GOT3 (cell line): ENCODE measurements around the gene CORO1C.
"Not testable (repeated sequence)": the region's sequence is repeated elsewhere in the genome, so short reads cannot be mapped to it uniquely, and the experiment has no call there.

Source experiments
- DNase-seq: peaks from one replicate; lab custom pipeline; 2025; ENCODE audit warnings: mixed read lengths; lab: John Stamatoyannopoulos, UW

The CORO1C gene

GRCh38 chr12:108672054-108672453, 59.3 kb downstream of the CORO1C start:
- DNase-seq: no peak

DNA sequence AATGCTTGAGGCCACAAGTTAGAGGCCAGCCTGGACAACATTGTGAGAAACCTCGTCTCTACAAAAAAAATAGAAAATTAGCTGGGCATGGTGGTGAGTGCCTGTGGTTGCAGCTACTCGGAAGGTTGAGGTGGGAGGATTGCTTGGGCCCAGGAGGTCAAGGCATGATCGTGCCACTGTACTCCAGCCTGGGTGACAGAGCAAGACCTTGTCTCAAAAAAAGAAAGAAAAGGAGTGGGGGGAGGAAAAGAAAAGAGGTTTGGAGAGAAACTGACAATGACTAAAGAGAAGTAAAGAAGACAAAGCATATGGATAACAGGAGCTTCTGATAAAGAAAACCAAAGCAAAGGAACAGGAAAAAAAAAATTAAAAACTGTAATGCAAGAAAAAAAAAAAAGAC, 60.2 kb downstream of the CORO1C start:
- DNase-seq: no peak

DNA sequence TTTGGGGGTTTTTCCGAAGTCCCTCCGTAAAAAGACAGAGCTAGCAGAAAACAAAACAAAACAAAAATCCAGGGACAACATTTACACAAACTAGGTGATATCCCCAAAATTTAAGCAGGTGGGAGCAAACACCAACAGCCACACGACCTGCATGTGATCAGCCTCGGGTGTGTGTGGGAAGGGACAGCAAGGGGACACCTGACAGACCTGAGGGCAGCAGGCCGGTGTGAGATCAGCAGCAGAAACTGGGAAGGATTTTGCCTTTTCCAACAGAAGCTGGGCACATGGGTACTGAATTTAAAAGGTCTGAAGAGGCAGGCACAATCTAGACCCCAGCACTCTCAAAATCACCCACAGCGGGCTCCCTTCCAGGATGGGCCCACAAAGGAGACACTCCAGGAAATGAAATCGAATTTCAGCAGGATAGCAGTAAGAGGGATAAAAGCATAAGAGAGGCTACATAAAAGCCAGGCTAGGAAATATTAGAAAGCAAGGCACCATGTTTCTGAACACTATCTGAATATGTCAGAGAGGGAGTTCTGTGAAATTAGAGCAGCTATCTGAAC, 61.2 kb downstream of the CORO1C start:
- DNase-seq: no peak

DNA sequence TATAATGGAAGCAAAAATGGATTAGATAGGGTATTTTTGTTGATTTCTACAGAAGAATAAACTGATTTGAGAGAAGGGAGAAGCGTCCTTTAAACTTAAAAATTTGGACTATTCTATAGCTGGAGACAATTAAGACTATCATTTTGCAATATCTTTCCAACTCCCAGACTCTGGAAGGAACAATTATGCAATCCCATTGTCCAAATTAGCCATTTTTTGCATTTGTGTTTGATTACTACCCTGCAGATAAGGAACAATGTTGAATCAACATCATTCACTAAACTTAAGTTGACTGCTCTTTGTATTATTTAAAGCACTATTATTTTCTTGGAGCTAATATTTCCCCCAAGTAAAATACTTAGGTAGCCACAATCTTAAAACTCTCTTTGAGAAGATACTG, 62.8 kb downstream of the CORO1C start:
- DNase-seq: no peak

GRCh38 chr12:108668063-108668462, 63.3 kb downstream of the CORO1C start:
- DNase-seq: no peak

GRCh38 chr12:108667349-108667748, 64.0 kb downstream of the CORO1C start:
- no peak for DNase-seq

DNA sequence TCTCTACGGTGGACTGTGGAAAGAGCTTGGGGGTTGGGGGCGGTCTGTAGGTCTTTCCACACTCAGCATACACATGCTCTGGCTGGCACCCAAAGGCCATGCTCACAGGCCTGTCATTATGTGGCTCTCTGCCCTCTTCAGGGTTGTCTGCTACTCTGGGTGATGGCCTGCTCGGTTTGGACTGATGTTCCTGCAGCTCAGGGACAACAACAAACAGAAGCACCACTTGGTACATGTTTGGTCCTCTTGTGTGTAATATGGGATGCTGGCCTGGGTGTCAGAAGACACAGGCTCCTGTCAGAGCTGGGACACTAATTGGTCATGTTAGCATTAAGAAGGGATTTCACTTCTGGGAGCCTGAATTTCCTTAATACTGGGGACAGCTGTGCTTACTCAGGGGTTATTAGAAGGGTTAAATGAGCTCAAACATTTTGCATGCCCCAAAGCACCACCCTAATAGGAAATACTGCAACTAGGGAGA, 64.9 kb downstream of the CORO1C start:
- no peak for DNase-seq

DNA sequence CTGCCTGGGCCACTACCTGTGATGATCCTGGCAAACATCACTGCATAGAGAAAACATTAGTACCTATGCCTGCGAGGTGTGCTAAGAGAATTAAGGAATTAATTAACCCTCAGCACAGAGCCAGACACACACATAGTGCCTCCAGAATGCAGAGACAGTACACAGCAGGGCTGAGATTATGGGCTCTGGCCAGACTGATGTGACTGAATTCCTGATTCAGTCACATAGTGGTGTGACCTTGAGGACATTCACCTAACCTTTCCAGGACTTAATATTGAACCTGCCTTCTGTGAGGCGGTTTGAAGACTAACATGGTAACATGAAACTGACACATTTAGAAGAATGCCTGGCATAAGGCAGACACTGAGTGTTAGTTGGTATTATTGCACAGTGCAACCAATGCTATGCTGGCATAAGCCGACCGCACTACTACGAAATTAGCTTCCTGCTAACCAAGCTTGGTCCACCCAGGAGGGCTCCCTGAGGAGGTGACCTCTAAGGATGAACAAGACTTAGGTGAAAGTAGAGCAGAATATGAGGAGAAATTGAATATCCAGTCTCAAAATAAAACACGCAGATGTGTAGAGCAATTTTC, 65.6 kb downstream of the CORO1C start:
- no peak for DNase-seq

- DNase-seq: no peak
Measured at GRCh38 chr12:108664338-108665258, 66.7 kb downstream of the CORO1C start.

DNA sequence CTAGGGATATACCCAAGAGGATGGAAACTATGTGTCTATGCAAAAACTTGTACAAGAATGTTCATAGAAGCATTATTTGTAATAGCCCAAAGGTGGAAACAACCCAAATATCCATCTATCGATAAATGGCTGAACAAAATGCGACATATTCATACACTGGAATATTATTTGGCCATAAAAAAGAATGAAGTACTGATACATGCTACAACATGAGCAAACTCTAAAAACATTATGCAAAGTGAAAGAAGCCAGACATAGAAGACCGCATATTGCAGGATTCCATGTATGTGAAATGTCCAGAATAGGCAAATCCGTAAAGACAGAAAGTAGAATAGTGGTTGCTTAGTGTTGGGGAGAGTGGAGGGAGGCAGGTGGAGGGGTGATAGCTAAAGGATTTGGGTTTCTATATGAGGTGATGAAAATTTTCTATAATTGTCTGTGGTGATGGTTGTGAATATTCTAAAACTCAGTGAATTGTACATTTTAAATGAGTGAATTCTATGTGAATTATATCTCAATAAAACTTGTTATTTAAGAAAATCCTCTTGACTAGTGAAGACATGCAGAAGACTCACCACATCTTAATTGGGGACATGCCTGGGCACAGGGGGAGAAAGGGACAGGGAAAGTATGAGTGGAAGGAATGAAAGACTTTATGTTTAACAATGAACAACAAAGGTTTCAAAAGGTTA, 67.8 kb downstream of the CORO1C start:
- DNase-seq: no peak

- DNase-seq: not testable (repeated sequence)
Measured at GRCh38 chr12:108658115-108658514, 73.2 kb downstream of the CORO1C start.

DNA sequence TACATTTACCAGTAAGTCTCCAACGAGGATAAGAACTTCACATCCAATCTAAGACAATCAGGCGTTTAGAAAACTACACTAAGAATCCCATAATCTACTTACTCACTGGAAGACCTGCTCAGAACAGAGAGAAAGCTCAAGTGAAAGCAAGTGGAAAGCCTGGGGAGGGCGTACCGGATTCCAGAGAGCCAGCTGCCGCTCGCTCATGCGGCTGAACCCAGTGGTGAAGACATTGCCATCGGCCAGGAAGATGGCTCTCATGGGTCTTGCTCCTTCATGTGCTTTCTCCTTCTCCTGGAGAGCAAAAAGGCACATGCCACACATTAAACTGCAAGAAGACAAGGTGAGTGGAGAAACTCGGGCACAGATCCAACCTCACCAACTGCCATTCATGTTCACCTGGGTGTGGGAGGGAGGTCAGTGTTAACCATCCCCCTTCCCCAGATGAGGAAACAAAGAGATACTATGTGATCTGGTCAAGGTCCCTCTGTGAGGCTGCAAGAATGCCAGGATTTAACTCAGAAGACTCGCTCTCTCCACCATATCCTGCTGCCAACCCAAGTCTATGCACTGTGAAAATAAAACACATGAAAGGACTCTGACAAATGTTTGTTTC, 74.1 kb downstream of the CORO1C start:
- DNase-seq: no peak

GRCh38 chr12:108656247-108656646, 75.1 kb downstream of the CORO1C start:
- not testable (repeated sequence) for DNase-seq

DNA sequence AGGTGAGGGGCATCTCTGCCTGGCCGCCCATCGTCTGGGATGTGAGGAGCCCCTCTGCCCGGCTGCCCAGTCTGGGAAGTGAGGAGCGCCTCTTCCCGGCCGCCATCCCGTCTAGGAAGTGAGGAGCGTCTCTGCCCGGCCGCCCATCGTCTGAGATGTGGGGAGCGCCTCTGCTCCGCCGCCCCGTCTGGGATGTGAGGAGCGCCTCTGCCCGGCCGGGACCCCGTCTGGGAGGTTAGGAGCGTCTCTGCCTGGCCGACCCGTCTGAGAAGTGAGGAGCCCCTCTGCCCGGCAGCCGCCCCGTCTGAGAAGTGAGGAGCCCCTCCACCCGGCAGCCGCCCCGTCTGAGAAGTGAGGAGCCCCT, 75.5 kb downstream of the CORO1C start:
- not testable (repeated sequence) for DNase-seq

DNA sequence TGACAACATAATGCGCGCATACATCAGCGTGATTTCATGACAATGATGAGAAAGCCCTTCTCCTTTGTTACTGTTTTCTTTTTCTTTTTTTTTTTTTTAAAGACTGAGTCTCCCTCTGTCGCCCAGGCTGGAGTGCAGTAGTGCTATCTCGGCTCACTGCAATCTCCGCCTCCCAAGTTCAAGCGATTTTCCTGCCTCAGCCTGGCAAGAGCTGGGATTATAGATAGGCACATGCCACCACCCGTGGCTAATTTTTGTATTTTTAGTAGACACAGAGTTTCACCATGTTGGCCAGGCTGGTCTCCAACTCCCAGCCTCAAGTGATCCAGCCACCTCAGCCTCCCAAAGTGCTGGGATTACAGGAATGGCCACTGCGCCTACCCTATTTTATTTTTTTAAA, 76.7 kb downstream of the CORO1C start:
- DNase-seq: not testable (repeated sequence)

DNA sequence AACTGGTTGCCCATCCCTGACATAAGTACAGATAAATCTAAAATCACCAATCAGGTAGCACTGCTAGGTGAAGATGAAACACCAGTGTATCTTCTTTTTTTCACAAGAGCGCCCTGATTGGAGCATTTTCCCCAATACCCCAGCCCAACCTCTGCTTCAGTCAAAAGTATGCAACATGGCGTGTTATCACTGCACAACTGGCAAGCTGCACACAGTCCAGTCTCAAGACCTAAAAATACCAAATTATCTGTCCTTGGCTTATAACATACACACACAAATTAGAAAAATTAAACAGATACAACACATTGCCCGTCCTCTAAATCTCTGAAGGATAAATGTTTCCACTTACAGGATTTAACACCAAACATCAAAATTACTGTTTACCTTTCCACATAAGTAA, 77.4 kb downstream of the CORO1C start:
- DNase-seq: no peak

DNA sequence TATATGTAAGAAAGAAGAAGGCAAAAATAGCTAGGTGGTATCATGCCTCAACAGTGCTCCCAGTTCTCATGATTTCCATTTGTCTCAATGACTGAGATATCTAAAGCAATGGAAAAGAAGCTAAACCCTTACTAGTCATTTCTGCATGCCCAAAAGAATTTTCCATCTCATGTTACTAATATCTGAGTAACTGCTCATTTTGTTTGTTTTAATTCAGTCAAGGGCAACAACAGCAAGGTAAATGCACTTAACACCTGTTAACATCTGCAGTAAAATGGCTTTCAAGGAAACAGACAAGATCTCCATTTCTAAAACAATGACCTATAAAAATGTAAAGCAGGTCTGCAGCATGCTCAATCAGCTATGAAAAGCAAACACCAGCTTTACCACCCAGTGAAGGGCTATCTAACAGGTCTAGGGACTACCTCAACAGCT, 78.2 kb downstream of the CORO1C start:
- DNase-seq: no peak

DNA sequence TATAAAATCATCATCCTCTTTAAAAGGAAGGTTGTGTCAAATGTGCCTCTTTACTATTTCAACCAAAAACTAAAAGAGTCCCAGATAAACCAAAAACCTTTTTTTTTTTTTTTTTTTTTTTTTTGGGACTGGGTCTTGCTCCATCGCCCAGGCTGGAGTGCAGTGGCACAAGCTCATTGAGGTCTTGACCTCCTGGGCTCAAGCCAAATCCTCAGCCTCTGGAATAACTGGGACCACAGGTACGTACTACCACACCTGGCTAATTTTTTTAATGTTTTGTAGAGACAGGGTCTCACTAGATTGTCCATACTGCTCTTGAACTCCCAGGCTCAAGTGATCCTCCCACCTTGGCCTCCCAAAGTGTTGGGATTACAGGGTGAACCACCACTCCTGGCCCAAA, 81.2 kb downstream of the CORO1C start:
- DNase-seq: no peak

DNA sequence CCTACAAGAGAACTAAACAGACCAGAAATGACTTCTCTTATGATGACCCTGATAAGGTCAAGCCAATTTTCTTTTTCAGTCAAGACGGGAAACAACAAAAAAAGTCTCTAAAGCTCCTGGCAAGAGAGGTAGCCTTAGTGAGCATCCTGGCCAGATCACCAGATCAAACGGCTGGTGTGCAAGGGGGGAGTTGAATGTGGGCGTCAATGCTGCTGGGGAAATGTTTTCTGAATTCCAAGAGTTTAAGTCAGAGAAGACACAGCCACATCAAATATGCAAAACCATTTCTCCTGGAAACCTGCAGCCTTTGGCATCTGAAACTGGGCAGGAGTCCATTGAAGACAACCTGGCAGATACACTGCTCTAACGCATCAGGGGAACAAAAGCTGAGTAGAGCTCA, 81.6 kb downstream of the CORO1C start:
- no peak for DNase-seq

- DNase-seq: no peak
Measured at GRCh38 chr12:108649126-108649525, 82.2 kb downstream of the CORO1C start.

GRCh38 chr12:108648371-108648770, 82.9 kb downstream of the CORO1C start:
- no peak for DNase-seq
